Upper lobe of right lung (tissue), 1 donor: ENCODE measurements around the gene ANKRD33. TPM values are rescaled to one million over a fixed set of nuclear protein-coding genes. Genes with fewer than 3 reads are reported as not detected.

ENCODE experiments used
- ATAC-seq: fragments of 200-7000 bp; cut with Tn5 transposase; one replicate; pipeline ENCODE4 v1.9.1; 2020; ENCODE audit warnings: mild to moderate bottlenecking, moderate library complexity
- DNase-seq: peaks from one replicate; pipeline ENCODE4 v3.0.0-alpha.2; 2020
- H3K27ac ChIP-seq: fragments of 200-600 bp; one replicate; pipeline ENCODE4 v1.8.0; 2022
- H3K27me3 ChIP-seq: fragments of 200-600 bp; one replicate; pipeline ENCODE4 v1.8.0; 2022; ENCODE audit warnings: mild to moderate bottlenecking
- H3K36me3 ChIP-seq: fragments of 200-600 bp; one replicate; pipeline ENCODE4 v1.8.0; 2022
- H3K4me1 ChIP-seq: fragments of 200-600 bp; one replicate; pipeline ENCODE4 v1.8.0; 2022
- H3K4me3 ChIP-seq: fragments of 200-600 bp; one replicate; pipeline ENCODE4 v1.8.0; 2022; ENCODE audit warnings: mild to moderate bottlenecking
- H3K9me3 ChIP-seq: fragments of 200-600 bp; one replicate; pipeline ENCODE4 v1.8.0; 2022
- CTCF ChIP-seq: fragments of 200-600 bp; IDR thresholded peaks from one replicate; pipeline ENCODE4 v1.8.0; 2022; ENCODE audit warnings: antibody characterized with exemption
- intact Hi-C: fragments of 100-400 bp; cut with DNase I; formaldehyde crosslinking; loops from one replicate; pipeline ENCODE4 v1.11.0; 2022
- total RNA-seq: library from RNA; stranded (reverse); fragmentation: NEBNext Ultra II Directional; extraction: Animal tissue kit (Norgen Biotek cat#: 25700); gene quantifications from one replicate; pipeline ENCODE4 v1.2.1, GENCODE V29; 2021
- donor health status: DM: no; HTN: yes; CAD: no; lungs with severe emphysema.

ANKRD33 gene
- total RNA-seq, 1 donor from 2014 or later: not detected

- intact Hi-C loops: no loop called here
- no peak for ATAC-seq
- H3K27me3 ChIP-seq: peaks cover 4% of the 10 kb centered on the region
These were observed 1.6 kb downstream of the ANKRD33 start for GRCh38 chr12:51889216-51890132.

DNA sequence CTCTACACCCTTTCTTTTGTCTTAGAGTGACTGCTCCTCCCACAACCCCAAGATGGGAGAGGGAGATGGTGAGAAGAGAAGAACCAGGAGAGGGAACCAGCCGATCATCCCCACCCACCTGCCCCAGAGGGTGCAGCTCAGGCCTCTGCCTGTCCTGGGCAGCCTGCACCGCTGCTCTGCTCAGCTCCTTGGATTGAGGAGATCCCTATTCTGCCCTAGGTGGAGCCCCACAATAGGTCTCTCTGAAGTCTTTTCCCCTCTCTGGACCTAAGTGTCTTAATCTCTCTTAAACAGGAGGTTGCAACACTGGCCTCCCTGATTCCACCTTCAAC, 2.2 kb downstream of the ANKRD33 start:
- Histone ChIP-seq H3K27ac (no peak overlapping the region), H3K4me1 (peaks cover 16% of the 10 kb centered on the region), H3K36me3 (no peaks in the 10 kb centered on the region), H3K9me3 (no peaks in the 10 kb centered on the region), H3K4me3 (no peak overlapping the region), H3K27me3 (peaks cover 4% of the 10 kb centered on the region)
- intact Hi-C loops: no loop called here
- ATAC-seq (no peak), DNase-seq (no peak)
- no peak for TF ChIP-seq CTCF

More at GRCh38 chr12:51889216-51890132, 1.6 kb downstream of the ANKRD33 start:
- Histone ChIP-seq H3K9me3 (no peaks in the 10 kb centered on the region), H3K4me3 (no peak overlapping the region), H3K36me3 (no peaks in the 10 kb centered on the region), H3K27ac (no peak overlapping the region), H3K4me1 (peaks cover 11% of the 10 kb centered on the region)
- DNase-seq: peak; percentile 52
- peak; percentile 7 for TF ChIP-seq CTCF

GRCh38 chr12:51890511-51891171, 2.7 kb downstream of the ANKRD33 start:
- Histone ChIP-seq H3K36me3 (no peaks in the 10 kb centered on the region), H3K4me1 (peaks cover 22% of the 10 kb centered on the region), H3K27ac (no peak overlapping the region), H3K27me3 (peaks cover 4% of the 10 kb centered on the region), H3K9me3 (no peaks in the 10 kb centered on the region), H3K4me3 (no peak overlapping the region)
- intact Hi-C loops: no loop called here
- TF ChIP-seq CTCF: no peak
- ATAC-seq: no peak
- peak; percentile 61 for DNase-seq

- no peak overlapping the region for H3K27ac ChIP-seq
- H3K36me3 ChIP-seq: no peaks in the 10 kb centered on the region
- H3K27me3 ChIP-seq: peaks cover 4% of the 10 kb centered on the region
- intact Hi-C loops: no loop called here
- DNase-seq: no peak
- no peaks in the 10 kb centered on the region for H3K9me3 ChIP-seq
- H3K4me1 ChIP-seq: peaks cover 18% of the 10 kb centered on the region
- peak; percentile 45 for TF ChIP-seq CTCF
- ATAC-seq: no peak
- H3K4me3 ChIP-seq: no peak overlapping the region
These were observed 3.9 kb downstream of the ANKRD33 start for GRCh38 chr12:51891843-51892242.

GRCh38 chr12:51893786-51894185, 5.9 kb downstream of the ANKRD33 start:
- Histone ChIP-seq H3K27ac (no peak overlapping the region), H3K4me1 (peaks cover 16% of the 10 kb centered on the region), H3K4me3 (no peak overlapping the region), H3K36me3 (no peaks in the 10 kb centered on the region), H3K27me3 (no peaks in the 10 kb centered on the region), H3K9me3 (no peaks in the 10 kb centered on the region)
- no peak for DNase-seq
- intact Hi-C loops: no loop called here
- no peak for ATAC-seq
- TF ChIP-seq CTCF: no peak
